Kidney (tissue), 14 donors: ENCODE data around the gene SLC2A9. TPM values are rescaled to one million over a fixed set of nuclear protein-coding genes. Genes with fewer than 3 reads are reported as not detected.
A peak's percentile ranks its signal among the peaks of the same experiment; 100 is the strongest.

Experiments used
- DNase-seq, 5 donors: peaks; one replicate each; pipeline ENCODE4 v3.0.0-alpha.2; 2013 to 2020
- FAIRE-seq: peaks from 2 replicates; lab custom pipeline; 2012; peaks lifted over from hg19 to GRCh38; lab: Jason Lieb, UNC
- H3K27ac ChIP-seq, 2 donors: one replicate each; pipeline ENCODE4 v1.7.0; 2013; ENCODE audit warnings: low read depth in 2 of 2, low read length in 2 of 2, inconsistent platforms in 1 of 2
- H3K27me3 ChIP-seq: one replicate; pipeline ENCODE4 v1.7.1; 2013; ENCODE audit warnings: low read length, inconsistent platforms; ENCODE audit not compliant: control insufficient read depth, insufficient read depth
- H3K36me3 ChIP-seq, 3 donors: one replicate each; pipeline versions ENCODE4 v1.7.0 to v1.7.1; 2013; ENCODE audit warnings: low read length in 3 of 3, control low read depth in 1 of 3, inconsistent platforms in 1 of 3; ENCODE audit not compliant: insufficient read depth in 3 of 3, control insufficient read depth in 2 of 3
- H3K4me1 ChIP-seq, 3 donors: one replicate each; pipeline versions ENCODE4 v1.7.0 to v1.7.1; 2013; ENCODE audit warnings: low read length in 3 of 3, inconsistent platforms in 1 of 3, low read depth in 1 of 3; ENCODE audit not compliant: control insufficient read depth in 2 of 3, insufficient read depth in 2 of 3
- H3K4me3 ChIP-seq, 3 donors: one replicate each; pipeline versions ENCODE4 v1.7.0 to v1.8.1; 2013; ENCODE audit warnings: low read length in 3 of 3, control low read depth in 1 of 3, inconsistent platforms in 1 of 3
- H3K9ac ChIP-seq, 3 donors: one replicate each; pipeline versions ENCODE4 v1.7.0 to v1.7.1; 2013; ENCODE audit warnings: low read length in 3 of 3, control low read depth in 1 of 3, inconsistent platforms in 1 of 3
- H3K9me3 ChIP-seq, 3 donors: one replicate each; pipeline versions ENCODE4 v1.7.0 to v1.7.1; 2013; ENCODE audit warnings: low read length in 3 of 3, control low read depth in 1 of 3, inconsistent platforms in 1 of 3; ENCODE audit not compliant: control insufficient read depth in 2 of 3, insufficient read depth in 1 of 3
- intact Hi-C: fragments of 100-400 bp; cut with DNase I; formaldehyde crosslinking; loops from one replicate; pipeline ENCODE4 v1.11.1; 2022
- polyA plus RNA-seq: library from polyadenylated mRNA; stranded (reverse); fragments of 350-450 nt; fragmentation: Illumina TruSeq; extraction: RNeasy Lipid Tissue Mini Kit (QIAGEN cat#74804); gene quantifications from one replicate; pipeline ENCODE4 v1.2.3, GENCODE V29; 2014; ENCODE audit warnings: low read depth, low replicate concordance; ENCODE audit not compliant: insufficient read depth
- total RNA-seq: library from RNA; stranded (reverse); fragmentation: NEBNext Ultra II Directional; extraction: Animal tissue kit (Norgen Biotek cat#: 25700); gene quantifications from one replicate; pipeline ENCODE4 v1.2.1, GENCODE V29; 2021
- TF ChIP-seq, protein P1 (sequence below): IDR thresholded peaks from 3 replicates; pipeline ENCODE4 v1.5.1; 2012; ENCODE audit warnings: mild to moderate bottlenecking, moderate library complexity, borderline replicate concordance; ENCODE audit not compliant: insufficient read depth; ENCODE audit errors: extremely low read depth
- donor health status: control.
- donor health status: control.
- donor health status: control.
- donor health status: control.
- donor health status: control.
- donor health status: DM: yes; HTN: yes; CAD: no.
- donor health status: Normal renal cell carcinoma (clear cell type).

Gene SLC2A9
- total and polyA plus RNA-seq, 2 donors from 2014 or later, result 41.5 to 47.6 TPM

DNA sequence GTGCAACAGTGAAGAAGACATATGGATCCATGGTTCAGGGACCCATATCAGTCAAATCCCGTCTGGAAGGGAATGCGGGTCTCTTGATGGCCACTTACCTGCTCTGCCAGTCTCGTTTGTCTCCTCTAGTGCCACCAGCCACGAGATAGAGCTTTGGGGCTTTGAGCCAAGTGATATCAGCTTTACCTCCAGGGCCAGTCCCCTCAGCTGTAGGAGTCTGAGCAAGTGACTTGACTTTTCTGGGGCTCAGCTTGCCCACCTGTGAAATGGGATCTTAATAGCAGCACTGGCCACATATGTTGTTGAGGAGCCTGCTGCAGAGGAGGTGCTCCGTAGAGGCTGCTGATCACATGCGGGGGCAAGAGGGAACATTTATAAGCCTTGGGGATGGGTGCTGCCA lies 1.2 kb downstream of the SLC2A9 start:
- no peaks in the 10 kb centered on the region for H3K9me3 ChIP-seq
- no peaks in the 10 kb centered on the region for H3K27me3 ChIP-seq
- H3K9ac ChIP-seq, result peak overlapping the region in 1 of 3 donors; percentile 83
- H3K4me1 ChIP-seq, result peaks cover 0 to 34% (median 24%) of the 10 kb centered on the region in 3 donors
- DNase-seq, result no peak
- TF ChIP-seq, protein P1, sequence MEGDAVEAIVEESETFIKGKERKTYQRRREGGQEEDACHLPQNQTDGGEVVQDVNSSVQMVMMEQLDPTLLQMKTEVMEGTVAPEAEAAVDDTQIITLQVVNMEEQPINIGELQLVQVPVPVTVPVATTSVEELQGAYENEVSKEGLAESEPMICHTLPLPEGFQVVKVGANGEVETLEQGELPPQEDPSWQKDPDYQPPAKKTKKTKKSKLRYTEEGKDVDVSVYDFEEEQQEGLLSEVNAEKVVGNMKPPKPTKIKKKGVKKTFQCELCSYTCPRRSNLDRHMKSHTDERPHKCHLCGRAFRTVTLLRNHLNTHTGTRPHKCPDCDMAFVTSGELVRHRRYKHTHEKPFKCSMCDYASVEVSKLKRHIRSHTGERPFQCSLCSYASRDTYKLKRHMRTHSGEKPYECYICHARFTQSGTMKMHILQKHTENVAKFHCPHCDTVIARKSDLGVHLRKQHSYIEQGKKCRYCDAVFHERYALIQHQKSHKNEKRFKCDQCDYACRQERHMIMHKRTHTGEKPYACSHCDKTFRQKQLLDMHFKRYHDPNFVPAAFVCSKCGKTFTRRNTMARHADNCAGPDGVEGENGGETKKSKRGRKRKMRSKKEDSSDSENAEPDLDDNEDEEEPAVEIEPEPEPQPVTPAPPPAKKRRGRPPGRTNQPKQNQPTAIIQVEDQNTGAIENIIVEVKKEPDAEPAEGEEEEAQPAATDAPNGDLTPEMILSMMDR, result no peak
- no peak for FAIRE-seq
- no peaks in the 10 kb centered on the region for H3K36me3 ChIP-seq
- peak overlapping the region; percentile 92 to 95 for H3K27ac ChIP-seq
- peak overlapping the region in 2 of 3 donors; percentile 76 to 81 for H3K4me3 ChIP-seq
- intact Hi-C loops, result no loop called here

DNA sequence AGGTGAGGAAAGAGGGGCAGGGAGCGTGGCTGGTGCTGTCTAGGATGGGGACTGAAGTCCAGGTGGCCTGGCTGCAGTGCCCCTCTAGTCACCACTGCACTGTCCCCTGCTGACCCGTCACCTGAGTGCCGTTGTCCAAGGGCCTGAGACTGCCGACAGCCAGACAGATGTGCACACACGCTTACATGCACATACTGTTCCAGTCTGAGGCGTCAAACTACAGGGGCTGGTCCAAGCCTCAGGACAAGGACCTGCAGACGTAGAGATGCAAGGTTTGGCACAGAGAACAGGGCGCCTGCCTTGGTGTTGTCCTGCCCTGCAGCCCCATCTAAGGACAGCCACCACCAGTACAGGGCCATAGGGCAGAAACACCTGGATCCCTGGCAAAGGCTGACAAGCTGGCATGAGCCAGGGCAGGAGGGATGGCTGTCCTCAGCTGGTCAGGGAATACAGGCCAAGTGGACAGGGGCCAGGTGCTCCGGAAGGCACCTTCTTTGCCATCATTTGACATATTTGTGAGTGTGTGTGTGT lies 1.7 kb downstream of the SLC2A9 start:
- Histone ChIP-seq H3K27ac (peak overlapping the region; percentile 92 to 95), H3K9me3 (no peaks in the 10 kb centered on the region), H3K4me1 (peaks cover 0 to 34% (median 24%) of the 10 kb centered on the region in 3 donors), H3K36me3 (no peaks in the 10 kb centered on the region), H3K9ac (peak overlapping the region; percentile 38 to 83 (median 64)), H3K27me3 (no peaks in the 10 kb centered on the region), H3K4me3 (peak overlapping the region; percentile 46 to 81 (median 76))
- intact Hi-C loops, result loop anchor here (10.0 kb wide), 1 partner anchor 255 kb away; no protein-coding TSS in a partner anchor
- DNase-seq (no peak), FAIRE-seq (no peak)
- TF ChIP-seq, protein P1, result no peak

DNA sequence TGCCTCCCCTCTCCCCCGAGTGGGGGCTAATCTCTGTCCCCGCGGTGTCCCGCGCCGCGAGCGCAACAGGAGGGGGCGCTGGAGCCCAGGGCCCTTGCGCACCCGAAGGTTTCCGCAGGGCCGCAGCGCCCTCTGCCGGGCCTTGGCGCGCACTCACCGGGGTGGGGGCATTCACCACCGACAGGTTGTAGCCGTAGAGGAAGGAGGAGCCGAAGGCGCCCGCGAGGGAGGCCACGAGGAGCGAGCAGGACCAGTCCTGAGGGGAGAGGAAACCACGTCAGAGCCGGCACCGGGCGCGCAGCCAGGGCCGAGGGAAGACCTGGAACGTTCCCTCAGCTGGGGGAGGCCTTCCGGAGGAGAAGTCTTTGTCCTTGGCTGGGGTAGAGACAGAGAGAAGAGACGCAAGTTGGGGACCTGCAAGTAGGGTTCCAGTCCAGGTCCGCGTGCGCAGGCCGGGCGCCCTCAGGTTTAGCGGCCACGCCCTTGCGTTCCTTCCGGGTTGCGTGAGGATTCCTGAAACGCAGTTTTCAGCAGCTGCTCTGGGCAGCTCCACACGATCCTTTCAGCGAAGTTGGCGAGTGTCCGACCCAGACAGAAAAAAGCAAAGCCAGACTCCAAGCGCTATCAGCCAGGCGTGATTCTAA lies 2.4 kb downstream of the SLC2A9 start:
- FAIRE-seq, result no peak
- Histone ChIP-seq H3K27ac (peak overlapping the region; percentile 92 to 95), H3K36me3 (no peaks in the 10 kb centered on the region), H3K9ac (peak overlapping the region; percentile 38 to 83 (median 64)), H3K9me3 (no peaks in the 10 kb centered on the region), H3K4me3 (peak overlapping the region; percentile 67 to 82 (median 76)), H3K4me1 (peaks cover 0 to 36% (median 24%) of the 10 kb centered on the region in 3 donors), H3K27me3 (no peaks in the 10 kb centered on the region)
- TF ChIP-seq, protein P1, result peak; percentile 98
- intact Hi-C loops, result loop anchor here (10.0 kb wide), 1 partner anchor 254 kb away; no protein-coding TSS in a partner anchor
- peak; percentile 94 to 99 (median 96) for DNase-seq
